ENCODE results near the gene ENDOV.

The ENDOV gene

DNA sequence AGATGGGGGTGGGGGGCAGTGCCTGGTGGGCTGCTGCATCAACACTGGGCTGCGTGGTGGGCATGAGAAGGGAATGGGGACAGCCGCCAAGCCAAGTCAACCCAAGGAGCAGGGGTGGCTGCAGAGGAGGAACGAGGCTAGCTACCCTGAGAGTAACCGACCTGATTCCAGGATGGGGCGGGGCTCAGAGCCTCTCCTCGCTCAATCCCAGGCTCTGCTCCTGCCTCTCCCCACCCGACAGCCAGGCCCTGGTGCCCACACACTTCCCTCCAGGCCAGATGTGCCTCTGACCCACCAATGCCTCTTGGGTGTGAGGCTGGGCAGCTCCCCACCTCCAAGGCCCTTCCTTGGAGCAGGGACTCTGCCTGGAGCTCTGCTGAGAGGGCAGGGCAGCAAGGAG lies 58.7 kb downstream of the ENDOV start:
- Histone ChIP-seq H3K36me3 (ENCODE audit: control insufficient read depth, insufficient read depth, low read length) (no peaks in the 10 kb centered on the region), H3K4me3 (ENCODE audit: insufficient read depth, low read depth, low read length, poor library complexity, severe bottlenecking) (no peak overlapping the region), H3K4me1 (ENCODE audit: control insufficient read depth, insufficient read depth, low read length, poor library complexity, severe bottlenecking) (peaks cover 41% of the 10 kb centered on the region), H3K27ac (ENCODE audit: insufficient read depth, low read length, poor library complexity, severe bottlenecking) (no peak overlapping the region), H3K27me3 (replicated peaks; ENCODE audit: control insufficient read depth, insufficient read depth, low read length, poor library complexity, severe bottlenecking) (peaks cover 57% of the 10 kb centered on the region), H3K9me3 (ENCODE audit: control insufficient read depth, low read length) (no peaks in the 10 kb centered on the region)
- DNase-seq = no peak

DNA sequence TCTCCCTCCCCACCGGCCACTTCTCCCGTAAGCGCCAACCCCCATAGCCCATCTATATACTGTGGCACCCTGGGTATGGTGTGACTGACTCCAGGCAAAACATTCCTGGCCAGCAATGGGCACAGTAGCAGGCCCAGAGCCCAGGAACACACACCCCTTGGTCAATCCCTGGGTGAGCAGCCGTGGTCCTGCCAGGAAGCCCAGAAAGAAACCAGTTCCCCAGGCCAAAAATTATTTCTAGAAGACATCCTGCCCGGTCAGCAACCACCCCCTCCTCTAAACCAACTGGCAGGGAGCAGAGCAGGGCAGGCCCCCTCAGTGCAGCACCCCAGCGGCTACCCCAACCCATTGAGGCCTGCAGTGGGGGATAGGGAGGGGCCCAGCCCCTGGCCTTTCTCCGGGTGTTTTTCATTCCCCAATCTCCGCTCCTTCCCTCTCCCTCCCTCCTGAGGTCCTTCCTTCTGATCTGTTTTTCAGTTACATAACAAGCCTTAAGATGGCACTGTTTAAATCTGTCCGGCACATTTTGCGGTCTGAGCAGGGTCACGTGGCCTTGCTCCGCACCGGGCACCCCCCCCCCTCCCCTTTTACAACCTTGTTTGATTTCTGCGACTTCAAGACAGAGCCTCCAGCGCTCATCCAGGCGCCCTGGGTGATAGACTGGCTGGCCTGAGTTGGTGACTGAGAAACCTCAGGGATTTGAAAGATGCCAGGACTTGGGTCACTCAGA lies 59.4 kb downstream of the ENDOV start:
- no peaks in the 10 kb centered on the region for H3K36me3 ChIP-seq (ENCODE audit: control insufficient read depth, insufficient read depth, low read length)
- DNase-seq = peak in 1 of 3 donors; percentile 8
- H3K4me1 ChIP-seq (ENCODE audit: control insufficient read depth, insufficient read depth, low read length, poor library complexity, severe bottlenecking) = peaks cover 45% of the 10 kb centered on the region
- H3K27me3 ChIP-seq (replicated peaks; ENCODE audit: control insufficient read depth, insufficient read depth, low read length, poor library complexity, severe bottlenecking) = peaks cover 60% of the 10 kb centered on the region
- H3K4me3 ChIP-seq (ENCODE audit: insufficient read depth, low read depth, low read length, poor library complexity, severe bottlenecking) = no peak overlapping the region
- H3K27ac ChIP-seq (ENCODE audit: insufficient read depth, low read length, poor library complexity, severe bottlenecking) = no peak overlapping the region
- no peaks in the 10 kb centered on the region for H3K9me3 ChIP-seq (ENCODE audit: control insufficient read depth, low read length)

DNA sequence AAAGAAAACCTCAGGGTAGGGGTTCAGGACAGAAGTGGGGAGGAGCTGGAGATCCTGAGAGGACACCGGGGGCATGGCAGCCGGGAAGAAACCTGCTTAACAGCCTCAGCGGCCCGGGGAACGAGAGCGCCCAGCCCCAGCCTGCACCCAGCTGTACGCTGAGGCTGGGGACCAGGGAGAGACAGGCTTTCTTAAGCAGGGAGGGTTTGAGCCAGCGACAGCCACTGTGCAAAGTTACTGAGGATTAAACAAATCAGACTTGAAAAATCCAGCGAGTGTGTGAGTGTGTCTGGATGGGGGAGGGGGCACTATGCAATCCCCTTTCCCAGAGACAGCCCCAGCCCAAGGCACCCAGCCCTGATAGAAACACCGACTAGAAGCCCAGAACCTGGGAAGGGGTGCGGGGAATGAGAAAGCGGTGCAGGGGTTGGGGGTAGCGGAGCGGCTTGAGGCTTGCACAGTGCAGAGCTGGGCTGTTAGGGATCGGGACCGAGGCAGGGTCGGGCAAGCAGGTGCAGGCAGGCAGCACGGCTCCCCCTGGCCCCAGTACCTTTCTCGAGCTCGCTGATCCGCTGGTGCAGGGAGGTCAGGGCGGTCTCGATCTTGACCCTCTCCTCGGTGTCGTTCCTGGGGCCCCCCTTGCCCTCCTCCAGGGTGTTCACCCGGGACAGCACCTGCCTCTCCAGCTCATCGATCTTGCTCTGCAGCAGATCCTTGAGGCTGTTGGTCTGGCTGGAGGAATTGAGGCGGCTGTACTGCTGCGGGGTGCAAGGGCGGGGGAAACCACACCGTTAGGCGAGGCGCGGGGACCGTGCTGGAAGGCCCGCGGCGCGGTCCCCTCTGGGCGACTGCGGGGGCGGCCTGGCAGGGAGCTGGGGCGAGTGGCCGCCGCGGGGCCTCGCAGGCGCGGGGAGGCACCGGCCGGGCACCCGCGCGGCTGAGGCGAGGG lies 60.3 kb downstream of the ENDOV start:
- H3K4me1 ChIP-seq (ENCODE audit: control insufficient read depth, insufficient read depth, low read length, poor library complexity, severe bottlenecking) = peaks cover 45% of the 10 kb centered on the region
- H3K9me3 ChIP-seq (ENCODE audit: control insufficient read depth, low read length) = no peaks in the 10 kb centered on the region
- no peak overlapping the region for H3K27ac ChIP-seq (ENCODE audit: insufficient read depth, low read length, poor library complexity, severe bottlenecking)
- peak overlapping the region; percentile 49 for H3K4me3 ChIP-seq (ENCODE audit: insufficient read depth, low read depth, low read length, poor library complexity, severe bottlenecking)
- DNase-seq = no peak
- H3K27me3 ChIP-seq (replicated peaks; ENCODE audit: control insufficient read depth, insufficient read depth, low read length, poor library complexity, severe bottlenecking) = peaks cover 55% of the 10 kb centered on the region
- no peaks in the 10 kb centered on the region for H3K36me3 ChIP-seq (ENCODE audit: control insufficient read depth, insufficient read depth, low read length)

DNA sequence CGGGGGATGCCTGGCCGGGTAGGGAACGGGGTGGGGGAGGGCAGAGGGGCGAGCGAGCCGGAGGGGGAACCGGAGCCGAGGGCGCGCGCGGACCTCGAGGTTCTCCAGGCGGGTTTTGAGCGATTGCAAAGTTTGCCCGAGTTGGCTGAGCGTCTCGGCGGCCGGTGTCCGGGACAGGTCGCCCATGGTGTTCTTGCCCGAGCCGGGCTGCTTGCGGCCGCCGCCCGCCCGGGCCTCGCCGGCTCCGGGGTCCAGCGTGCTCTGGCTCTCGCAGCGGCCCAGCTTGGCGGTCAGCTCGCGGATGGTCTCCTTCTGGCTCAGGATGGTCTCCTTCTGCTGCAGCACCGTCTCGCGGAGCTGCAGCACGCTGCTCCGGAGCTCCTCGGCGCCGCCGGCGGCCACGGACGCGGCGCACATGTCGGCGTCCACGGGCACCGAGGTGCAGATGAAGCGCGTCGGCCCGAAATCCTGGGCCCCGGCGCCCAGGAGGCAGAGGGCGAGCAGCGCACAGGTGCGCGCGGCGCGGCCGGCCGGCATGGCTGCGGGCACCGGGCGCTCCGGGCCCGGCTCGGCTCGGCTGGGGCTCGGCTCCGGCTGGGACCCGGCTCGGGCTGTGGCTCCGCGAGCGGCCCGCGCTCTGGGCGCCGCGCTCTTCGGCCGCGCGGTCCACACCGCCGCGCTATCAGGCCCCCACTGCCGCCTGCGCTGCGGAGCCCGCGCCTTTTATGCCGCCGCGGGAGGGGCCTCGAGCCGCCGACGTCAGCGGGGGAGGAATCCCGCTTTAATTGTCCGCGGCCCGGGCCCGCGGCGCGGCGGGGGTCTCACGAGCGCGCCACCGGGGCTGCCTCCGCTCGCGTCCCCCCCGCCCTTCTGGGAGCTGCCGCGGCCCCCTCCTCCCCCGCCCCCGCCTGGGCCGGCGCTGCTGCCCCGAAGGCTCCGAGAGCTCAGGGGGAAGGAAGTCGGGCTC lies 61.2 kb downstream of the ENDOV start, which contains the start of gene NPTX1:
Gene NPTX1, minus strand, starts transcription at position 698 of the 967 bp plus-strand sequence. Its CDS starts 161 bp downstream, at position 537.
- peaks cover 45% of the 10 kb centered on the region for H3K4me1 ChIP-seq (ENCODE audit: control insufficient read depth, insufficient read depth, low read length, poor library complexity, severe bottlenecking)
- no peak for DNase-seq
- peaks cover 55% of the 10 kb centered on the region for H3K27me3 ChIP-seq (replicated peaks; ENCODE audit: control insufficient read depth, insufficient read depth, low read length, poor library complexity, severe bottlenecking)
- H3K4me3 ChIP-seq (ENCODE audit: insufficient read depth, low read depth, low read length, poor library complexity, severe bottlenecking) = peak within 1 kb of the TSS; percentile 49
- H3K9me3 ChIP-seq (ENCODE audit: control insufficient read depth, low read length) = no peaks in the 10 kb centered on the region
- no peak within 1 kb of the TSS for H3K27ac ChIP-seq (ENCODE audit: insufficient read depth, low read length, poor library complexity, severe bottlenecking)
- H3K36me3 ChIP-seq (ENCODE audit: control insufficient read depth, insufficient read depth, low read length) = no peaks in the 10 kb centered on the region

DNA sequence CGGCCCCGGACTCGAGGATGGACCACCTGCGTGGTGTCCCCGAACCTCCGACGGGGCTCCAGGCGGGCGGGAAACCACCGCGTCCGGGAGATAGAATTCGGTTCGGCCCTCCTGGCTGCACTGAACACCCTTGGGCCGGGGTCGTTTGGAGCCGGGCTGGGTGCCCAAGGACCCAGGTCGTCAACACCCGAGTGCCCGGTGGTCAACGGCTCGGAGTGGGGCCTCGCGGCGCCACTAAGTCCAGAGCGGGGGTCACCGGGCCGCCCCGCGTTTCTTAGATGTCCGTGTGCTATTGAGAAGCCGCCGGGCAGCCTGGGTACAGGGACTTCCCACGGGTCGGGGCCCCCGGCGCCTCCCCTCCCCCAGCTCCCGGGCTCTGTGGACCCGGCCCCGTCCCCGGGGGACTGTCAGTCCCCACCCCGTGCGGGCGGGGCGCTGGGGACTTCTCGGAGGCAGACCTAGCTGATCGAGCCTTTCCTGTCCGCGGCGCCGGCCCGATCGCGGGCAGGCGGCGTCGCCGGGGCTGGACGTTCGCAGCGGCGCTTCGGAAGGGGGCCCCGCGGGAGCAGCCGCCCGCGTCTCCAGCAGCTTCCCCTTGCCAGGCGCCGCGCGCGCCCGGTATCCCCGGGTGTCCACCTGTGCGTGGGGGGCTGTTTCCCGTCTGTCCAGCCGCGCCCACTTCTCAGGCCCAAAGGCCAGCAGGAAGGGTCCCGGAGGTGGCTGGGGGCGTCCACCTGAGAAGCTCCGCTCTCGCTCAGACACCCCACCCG lies 62.1 kb downstream of the ENDOV start:
- H3K4me3 ChIP-seq (ENCODE audit: insufficient read depth, low read depth, low read length, poor library complexity, severe bottlenecking) = peak overlapping the region; percentile 47
- no peak for DNase-seq
- H3K27me3 ChIP-seq (replicated peaks; ENCODE audit: control insufficient read depth, insufficient read depth, low read length, poor library complexity, severe bottlenecking) = peaks cover 58% of the 10 kb centered on the region
- no peak overlapping the region for H3K27ac ChIP-seq (ENCODE audit: insufficient read depth, low read length, poor library complexity, severe bottlenecking)
- H3K9me3 ChIP-seq (ENCODE audit: control insufficient read depth, low read length) = no peaks in the 10 kb centered on the region
- H3K36me3 ChIP-seq (ENCODE audit: control insufficient read depth, insufficient read depth, low read length) = no peaks in the 10 kb centered on the region
- peaks cover 45% of the 10 kb centered on the region for H3K4me1 ChIP-seq (ENCODE audit: control insufficient read depth, insufficient read depth, low read length, poor library complexity, severe bottlenecking)

DNA sequence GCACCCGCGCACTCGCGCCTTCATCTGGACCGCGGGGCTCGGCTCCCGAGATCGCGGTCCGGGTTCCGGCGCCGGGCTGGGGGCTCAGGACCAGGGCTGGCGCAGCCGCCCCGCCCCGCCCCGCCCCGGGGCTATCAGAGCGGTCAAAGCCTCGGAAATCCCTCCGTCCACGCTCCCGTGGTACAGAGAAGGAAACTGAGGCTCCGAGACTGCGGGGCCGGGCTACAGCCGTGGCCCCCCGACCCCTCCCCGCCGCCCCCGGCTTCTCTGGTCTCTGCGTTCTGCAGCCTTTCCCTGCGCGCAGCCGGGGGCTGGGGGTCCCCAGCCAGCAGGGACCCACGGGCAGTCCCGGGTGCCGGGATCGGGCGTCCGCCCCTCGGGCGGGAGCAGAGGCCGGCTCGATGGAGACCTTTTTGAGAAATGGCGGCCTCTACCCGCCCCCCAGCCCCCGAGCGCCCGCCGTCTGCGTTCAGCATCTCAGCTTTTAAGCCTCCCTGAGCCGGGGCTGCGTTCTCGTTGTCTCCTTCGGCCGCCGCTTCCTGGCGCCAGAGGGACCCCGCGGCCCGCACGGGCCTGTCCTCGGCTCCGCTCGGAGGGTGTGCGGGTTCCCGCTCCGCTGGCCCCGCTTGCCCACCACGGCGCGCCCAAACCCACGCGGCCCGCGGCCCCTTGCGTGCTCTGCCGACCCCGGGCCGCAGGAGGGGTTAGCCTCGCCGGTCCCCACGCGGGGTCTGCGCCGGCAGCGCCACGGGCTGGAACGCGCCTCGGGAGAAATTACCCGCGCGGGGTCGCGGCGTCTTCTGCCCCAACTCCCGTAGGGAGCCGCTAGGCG lies 62.9 kb downstream of the ENDOV start:
- H3K4me3 ChIP-seq (ENCODE audit: insufficient read depth, low read depth, low read length, poor library complexity, severe bottlenecking) = peak overlapping the region; percentile 47
- peaks cover 58% of the 10 kb centered on the region for H3K27me3 ChIP-seq (replicated peaks; ENCODE audit: control insufficient read depth, insufficient read depth, low read length, poor library complexity, severe bottlenecking)
- no peaks in the 10 kb centered on the region for H3K9me3 ChIP-seq (ENCODE audit: control insufficient read depth, low read length)
- H3K4me1 ChIP-seq (ENCODE audit: control insufficient read depth, insufficient read depth, low read length, poor library complexity, severe bottlenecking) = peaks cover 45% of the 10 kb centered on the region
- H3K36me3 ChIP-seq (ENCODE audit: control insufficient read depth, insufficient read depth, low read length) = no peaks in the 10 kb centered on the region
- H3K27ac ChIP-seq (ENCODE audit: insufficient read depth, low read length, poor library complexity, severe bottlenecking) = no peak overlapping the region
- DNase-seq = no peak

DNA sequence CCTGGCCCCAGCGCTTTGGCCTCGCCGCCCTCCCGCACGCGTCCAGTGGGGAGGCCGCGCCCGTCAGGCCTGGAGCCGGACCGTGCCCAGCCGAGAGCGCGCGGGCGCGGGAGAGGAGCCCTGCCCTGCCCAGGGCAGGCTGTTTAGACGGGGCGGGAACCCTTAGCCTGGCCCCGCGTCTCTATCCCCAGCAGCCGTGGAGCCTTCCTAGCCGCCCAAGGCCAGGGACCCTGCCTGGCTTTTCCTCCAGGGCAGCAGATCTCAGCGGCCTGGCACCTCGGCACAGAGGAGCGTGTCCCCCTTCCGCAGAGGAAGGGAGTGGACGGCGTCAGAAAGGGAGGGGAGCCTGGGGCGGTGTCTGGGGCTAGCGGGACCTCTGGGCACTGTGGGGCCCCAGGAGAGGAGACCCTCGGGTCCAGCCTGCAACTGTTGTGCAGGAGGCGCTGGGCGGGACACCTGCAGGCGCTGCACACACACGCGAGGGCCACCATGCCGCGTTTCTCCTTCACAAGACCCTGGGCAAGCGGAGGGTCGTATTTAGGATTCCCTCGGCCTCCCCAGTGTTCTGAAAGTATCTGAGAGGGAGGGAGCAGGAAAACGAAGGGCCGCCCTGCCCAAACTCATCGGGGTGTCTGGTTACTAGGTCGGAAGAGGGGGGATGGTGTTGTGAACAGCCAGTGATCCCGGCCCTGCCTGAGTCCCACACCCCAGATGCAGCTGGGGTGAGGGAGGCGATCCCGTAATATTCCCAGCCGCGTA lies 63.7 kb downstream of the ENDOV start:
- peaks cover 53% of the 10 kb centered on the region for H3K27me3 ChIP-seq (replicated peaks; ENCODE audit: control insufficient read depth, insufficient read depth, low read length, poor library complexity, severe bottlenecking)

DNA sequence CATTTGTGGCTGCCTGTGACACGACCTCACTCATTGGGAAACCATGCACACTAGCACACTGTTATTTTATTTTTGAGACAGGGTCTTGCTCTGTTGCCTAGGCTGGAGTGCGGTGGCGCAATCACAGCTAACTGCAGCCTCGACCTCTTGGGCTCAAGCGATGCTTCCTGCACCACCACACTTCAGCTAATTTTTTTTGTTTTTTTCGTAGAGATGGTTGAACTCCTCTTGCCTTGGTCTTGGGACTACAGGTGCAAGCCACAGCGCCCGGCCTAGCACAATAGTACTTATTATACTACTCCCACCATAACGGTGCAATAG lies 64.2 kb downstream of the ENDOV start:
- H3K4me3 ChIP-seq (ENCODE audit: insufficient read depth, low read depth, low read length, poor library complexity, severe bottlenecking) = no peak overlapping the region
- no peaks in the 10 kb centered on the region for H3K36me3 ChIP-seq (ENCODE audit: control insufficient read depth, insufficient read depth, low read length)
- H3K27me3 ChIP-seq (replicated peaks; ENCODE audit: control insufficient read depth, insufficient read depth, low read length, poor library complexity, severe bottlenecking) = peaks cover 49% of the 10 kb centered on the region
- no peaks in the 10 kb centered on the region for H3K9me3 ChIP-seq (ENCODE audit: control insufficient read depth, low read length)
- DNase-seq = no peak
- peaks cover 44% of the 10 kb centered on the region for H3K4me1 ChIP-seq (ENCODE audit: control insufficient read depth, insufficient read depth, low read length, poor library complexity, severe bottlenecking)
- no peak overlapping the region for H3K27ac ChIP-seq (ENCODE audit: insufficient read depth, low read length, poor library complexity, severe bottlenecking)

More for the DNA sequence above, 63.7 kb downstream of the ENDOV start:
- Histone ChIP-seq H3K9me3 (ENCODE audit: control insufficient read depth, low read length) (no peaks in the 10 kb centered on the region), H3K36me3 (ENCODE audit: control insufficient read depth, insufficient read depth, low read length) (no peaks in the 10 kb centered on the region), H3K4me3 (ENCODE audit: insufficient read depth, low read depth, low read length, poor library complexity, severe bottlenecking) (peak overlapping the region; percentile 47), H3K4me1 (ENCODE audit: control insufficient read depth, insufficient read depth, low read length, poor library complexity, severe bottlenecking) (peaks cover 45% of the 10 kb centered on the region), H3K27ac (ENCODE audit: insufficient read depth, low read length, poor library complexity, severe bottlenecking) (no peak overlapping the region)
- no peak for DNase-seq
